HepG2 (cell line): ENCODE measurements around the gene TBCB. TPM values are rescaled to one million over a fixed set of nuclear protein-coding genes. Genes with fewer than 3 reads are reported as not detected.
A peak's percentile ranks its signal among the peaks of the same experiment; 100 is the strongest.

Experiments
- ATAD3A ChIP-seq: sonication (generic); formaldehyde crosslinking; IDR thresholded peaks from 2 replicates; pipeline ENCODE4 v1.4.0; 2020; ENCODE audit warnings: missing genetic modification reagents
- CBFB ChIP-seq: sonication (generic); formaldehyde crosslinking; IDR thresholded peaks from 2 replicates; pipeline ENCODE4 v1.4.0; 2020; ENCODE audit warnings: missing genetic modification reagents
- CBX1 ChIP-seq: IDR thresholded peaks from one replicate; pipeline ENCODE4 v1.6.1; 2016; ENCODE audit warnings: antibody characterized with exemption, low read depth
- DRAP1 ChIP-seq: IDR thresholded peaks from 2 replicates; pipeline ENCODE4 v1.6.1; 2016; ENCODE audit warnings: missing genetic modification reagents, missing compliant biosample characterization
- DZIP1 ChIP-seq: sonication (generic); formaldehyde crosslinking; IDR thresholded peaks from 2 replicates; pipeline ENCODE4 v1.5.0; 2020; ENCODE audit warnings: mild to moderate bottlenecking, missing genetic modification reagents
- HDAC1 ChIP-seq: sonication (generic); formaldehyde crosslinking; IDR thresholded peaks from 2 replicates; pipeline ENCODE4 v1.5.1; 2020; ENCODE audit warnings: mild to moderate bottlenecking, missing genetic modification reagents
- HOXD1 ChIP-seq: sonication (generic); formaldehyde crosslinking; IDR thresholded peaks from 2 replicates; pipeline ENCODE4 v1.5.0; 2020; ENCODE audit warnings: missing genetic modification reagents
- KLF16 ChIP-seq, 2 experiments: sonication (generic) in 1 of 2; formaldehyde crosslinking in 1 of 2; IDR thresholded peaks; 2 replicates each; pipeline versions ENCODE4 v1.6.1 to v1.8.0; 2016 to 2023; ENCODE audit warnings: missing genetic modification reagents in 2 of 2, missing compliant biosample characterization in 1 of 2
- MIXL1 ChIP-seq: IDR thresholded peaks from 2 replicates; pipeline ENCODE4 v1.6.1; 2016
- PBX3 ChIP-seq: sonication (generic); formaldehyde crosslinking; IDR thresholded peaks from 2 replicates; pipeline ENCODE4 v1.8.1; 2023; ENCODE audit warnings: missing genetic modification reagents, inconsistent platforms, borderline replicate concordance
- PPARG ChIP-seq: conservative IDR thresholded peaks from 2 replicates; pipeline ENCODE4 v1.6.1; 2016; ENCODE audit warnings: missing biosample characterization, missing genetic modification reagents
- PRDM10 ChIP-seq: sonication (generic); formaldehyde crosslinking; IDR thresholded peaks from 2 replicates; pipeline ENCODE4 v1.4.0; 2020; ENCODE audit warnings: low read depth, missing genetic modification reagents
- SMAD1 ChIP-seq: sonication (generic); formaldehyde crosslinking; IDR thresholded peaks from 2 replicates; pipeline ENCODE4 v1.4.0; 2020; ENCODE audit warnings: missing genetic modification reagents, low read depth, mild to moderate bottlenecking, borderline replicate concordance
- TBP ChIP-seq: sonication (generic); formaldehyde crosslinking; IDR thresholded peaks from 2 replicates; pipeline ENCODE4 v1.5.0; 2020; ENCODE audit warnings: missing genetic modification reagents
- ZFP90 ChIP-seq: sonication (generic); formaldehyde crosslinking; IDR thresholded peaks from 2 replicates; pipeline ENCODE4 v1.8.0; 2022; ENCODE audit warnings: missing genetic modification reagents, mild to moderate bottlenecking, inconsistent platforms, borderline replicate concordance
- ZNF225 ChIP-seq: sonication (generic); formaldehyde crosslinking; IDR thresholded peaks from 2 replicates; pipeline ENCODE4 v1.4.0; 2020; ENCODE audit warnings: mild to moderate bottlenecking, missing genetic modification reagents
- ZNF546 ChIP-seq: sonication (generic); formaldehyde crosslinking; conservative IDR thresholded peaks from 2 replicates; pipeline ENCODE4 v1.8.1; 2023; ENCODE audit warnings: mild to moderate bottlenecking, missing genetic modification reagents
- ZNF777 ChIP-seq: sonication (generic); formaldehyde crosslinking; IDR thresholded peaks from 2 replicates; pipeline ENCODE4 v1.4.0; 2020; ENCODE audit warnings: missing genetic modification reagents
- polyA plus RNA-seq, 8 experiments: library from polyadenylated mRNA; depleted of rRNA in 3 of 8; stranded (reverse) in 7 of 8; unstranded in 1 of 8; fragments of >200 nt; fragmentation: Illumina TruSeq in 4 of 8; extraction: Trizol in 4 of 8; gene quantifications; 2 replicates each; pipeline versions ENCODE4 v1.2.1 to v1.2.3, GENCODE V29; 2011 to 2016; ENCODE audit warnings: low read depth in 4 of 8, missing spikeins in 1 of 8, mixed read lengths in 1 of 8; ENCODE audit not compliant: insufficient read depth in 1 of 8
- total RNA-seq, 5 experiments: library from RNA; depleted of rRNA; stranded (reverse); fragments of >200 nt; fragmentation: Illumina TruSeq; extraction: Trizol; gene quantifications; 2 replicates each; pipeline ENCODE4 v1.2.3, GENCODE V29; 2016; ENCODE audit warnings: low read depth in 1 of 5
- TF ChIP-seq, protein P1 (sequence below): sonication (generic); formaldehyde crosslinking; IDR thresholded peaks from 2 replicates; pipeline ENCODE4 v1.8.1; 2023; ENCODE audit warnings: mild to moderate bottlenecking, missing genetic modification reagents

TBCB gene
- total and polyA plus RNA-seq, 2 of the 13 experiments (the other 11 are each of a cell fraction or from before 2014, with no cell fraction given), result 271 to 276 TPM

DNA sequence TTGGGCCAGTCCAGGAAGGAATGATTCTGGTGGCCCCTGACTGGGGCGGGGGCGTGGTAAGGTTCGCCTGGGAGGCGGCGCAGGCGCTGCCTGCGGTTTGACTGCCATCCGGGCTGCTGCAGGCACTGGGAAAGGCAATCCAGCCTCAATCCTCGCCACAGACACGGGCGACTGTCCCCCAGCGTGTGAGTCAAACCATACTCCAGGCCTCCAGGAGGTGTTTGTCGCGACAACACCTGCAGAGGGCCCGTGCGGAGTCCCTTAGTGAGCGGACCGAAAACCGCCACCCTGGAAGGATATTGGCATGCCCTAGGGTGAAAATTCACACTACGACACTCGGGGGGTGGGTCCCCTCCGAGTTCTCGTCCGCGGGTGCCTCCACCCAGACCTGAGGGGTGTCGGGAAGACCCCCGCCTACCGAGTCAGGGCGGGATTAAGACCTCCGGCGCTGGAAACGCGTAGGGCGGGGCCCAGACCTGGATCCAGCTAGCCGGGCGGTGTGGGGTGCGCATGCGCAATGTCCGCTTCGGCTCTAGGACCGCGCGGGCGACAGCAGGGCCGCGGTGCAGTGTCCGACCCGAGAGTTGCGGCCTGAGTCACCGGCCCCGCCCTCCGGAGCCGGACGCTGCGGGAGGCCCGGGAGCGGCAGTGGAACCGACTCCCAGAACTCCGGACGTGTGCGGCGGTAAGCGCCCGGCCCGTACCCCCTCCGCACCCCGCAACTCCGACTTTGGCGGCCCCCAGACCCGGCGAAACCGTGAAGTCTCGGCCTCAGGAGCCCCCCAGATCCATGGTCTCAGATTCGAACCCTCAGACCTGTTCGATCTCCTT, 24.4 kb downstream of the TBCB start, which contains the start of gene CAPNS1 (continued):
- peak; percentile 20; the same call in 1 of the 2 replicates for TF ChIP-seq DZIP1 (CRISPR knock-in tag)
- TF ChIP-seq CBX1, result peak; percentile 82
- no peak for TF ChIP-seq ZNF777 (CRISPR knock-in tag)
- TF ChIP-seq KLF16 (CRISPR knock-in tag; IDR thresholded peaks at IDR 0.05), result peak in 1 of 2 experiments; percentile 84; a peak in 2 of 4 replicates
- TF ChIP-seq ZNF225 (CRISPR knock-in tag), result peak; percentile 81
- TF ChIP-seq, protein P1, sequence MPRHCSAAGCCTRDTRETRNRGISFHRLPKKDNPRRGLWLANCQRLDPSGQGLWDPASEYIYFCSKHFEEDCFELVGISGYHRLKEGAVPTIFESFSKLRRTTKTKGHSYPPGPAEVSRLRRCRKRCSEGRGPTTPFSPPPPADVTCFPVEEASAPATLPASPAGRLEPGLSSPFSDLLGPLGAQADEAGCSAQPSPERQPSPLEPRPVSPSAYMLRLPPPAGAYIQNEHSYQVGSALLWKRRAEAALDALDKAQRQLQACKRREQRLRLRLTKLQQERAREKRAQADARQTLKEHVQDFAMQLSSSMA (CRISPR knock-in tag), result no peak
- peak; percentile 85 for TF ChIP-seq CBFB (CRISPR knock-in tag)
- peak; percentile 68; the same call in 1 of the 2 replicates for TF ChIP-seq HOXD1 (CRISPR knock-in tag)
- no peak for TF ChIP-seq TBP (CRISPR knock-in tag)
- peak; percentile 59; the same call in 1 of the 2 replicates for TF ChIP-seq ZFP90 (CRISPR knock-in tag)
- TF ChIP-seq SMAD1 (CRISPR knock-in tag), result peak; percentile 75; the same call in 1 of the 2 replicates
- peak; percentile 72; the same call in 1 of the 2 replicates for TF ChIP-seq MIXL1 (CRISPR knock-in tag)
- no peak for TF ChIP-seq ATAD3A
- peak; percentile 76 for TF ChIP-seq HDAC1 (CRISPR knock-in tag)
- no peak for TF ChIP-seq PBX3 (CRISPR knock-in tag)
- TF ChIP-seq ZNF546 (CRISPR knock-in tag), result 0 out of 2 replicates have a peak, but pooled peaks have one; percentile 50
- peak; percentile 67 for TF ChIP-seq PPARG (CRISPR knock-in tag)
- peak; percentile 56; the same call in 1 of the 2 replicates for TF ChIP-seq PRDM10 (CRISPR knock-in tag)
- peak; percentile 73 for TF ChIP-seq DRAP1 (CRISPR knock-in tag)
